Colon (tissue), 2 donors: ENCODE measurements around the gene HDHD2.

Source experiments
- FAIRE-seq: peaks from 2 replicates; lab custom pipeline; 2012; peaks lifted over from hg19 to GRCh38; lab: Jason Lieb, UNC
- donor health status: control.
- donor health status: control.

The HDHD2 gene

DNA sequence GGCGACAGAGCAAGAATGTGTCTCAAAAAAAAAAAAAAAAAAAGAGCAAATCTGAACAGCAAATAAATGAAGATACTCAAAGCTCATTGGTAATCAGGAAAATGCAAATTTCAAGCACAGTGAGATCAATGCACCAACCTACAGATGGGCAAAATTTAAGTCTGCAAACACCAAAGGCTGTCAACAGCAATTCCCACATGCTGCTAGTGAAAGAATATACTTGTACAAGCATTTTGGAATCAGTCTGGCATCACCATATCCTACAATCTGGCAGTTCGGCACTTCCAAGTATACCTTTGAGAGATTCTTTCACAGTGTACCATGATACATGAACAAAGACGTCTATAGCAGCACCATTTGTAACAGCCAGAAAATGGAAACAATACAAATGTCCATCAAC lies 4.1 kb downstream of the HDHD2 start:
- no peak for FAIRE-seq

DNA sequence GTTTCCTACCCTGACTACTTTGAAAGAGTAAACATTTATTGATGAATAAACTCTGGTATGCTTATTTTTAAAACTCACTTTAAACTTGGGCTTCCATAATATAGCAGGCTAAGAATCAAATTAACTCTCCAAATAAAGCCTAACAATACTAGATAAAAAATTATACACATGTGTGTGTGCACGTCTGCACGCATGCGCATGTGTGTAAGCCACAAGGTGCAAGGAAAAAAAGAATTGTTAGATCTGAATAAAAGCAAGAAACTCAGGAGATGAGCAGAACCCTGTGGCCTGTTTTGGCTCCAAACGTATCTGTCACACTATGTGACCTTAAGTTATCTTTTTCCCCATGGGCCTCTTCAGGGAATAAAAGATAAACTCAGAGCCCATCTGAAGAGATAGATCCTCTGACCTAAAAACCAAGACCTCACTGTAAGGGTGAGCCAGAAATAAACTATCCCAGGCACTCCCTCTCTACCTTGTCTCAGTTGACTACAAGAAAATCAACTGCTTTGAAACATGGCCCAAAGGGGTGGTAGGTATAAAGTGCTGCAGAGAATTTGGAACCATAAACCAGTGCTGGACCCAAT lies 6.3 kb downstream of the HDHD2 start:
- no peak for FAIRE-seq

DNA sequence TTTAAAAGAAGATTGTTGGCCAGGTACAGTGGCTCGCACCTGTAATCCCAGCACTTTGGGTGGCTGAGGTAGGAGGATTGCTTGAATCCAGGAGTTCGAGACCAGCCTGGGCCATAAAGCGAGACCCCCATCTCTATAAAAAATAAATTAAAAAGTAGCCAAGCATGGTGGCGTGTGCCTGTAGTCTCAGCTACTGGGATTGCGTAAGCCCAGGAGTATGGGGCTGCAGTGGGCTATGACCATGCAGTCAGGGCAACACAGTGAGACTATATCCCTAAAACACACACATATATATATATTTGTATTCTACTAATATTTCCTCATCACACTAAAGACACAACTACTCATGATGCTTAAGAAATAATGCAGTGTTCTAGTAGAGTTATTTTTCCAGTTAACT lies 7.1 kb downstream of the HDHD2 start:
- FAIRE-seq = no peak

DNA sequence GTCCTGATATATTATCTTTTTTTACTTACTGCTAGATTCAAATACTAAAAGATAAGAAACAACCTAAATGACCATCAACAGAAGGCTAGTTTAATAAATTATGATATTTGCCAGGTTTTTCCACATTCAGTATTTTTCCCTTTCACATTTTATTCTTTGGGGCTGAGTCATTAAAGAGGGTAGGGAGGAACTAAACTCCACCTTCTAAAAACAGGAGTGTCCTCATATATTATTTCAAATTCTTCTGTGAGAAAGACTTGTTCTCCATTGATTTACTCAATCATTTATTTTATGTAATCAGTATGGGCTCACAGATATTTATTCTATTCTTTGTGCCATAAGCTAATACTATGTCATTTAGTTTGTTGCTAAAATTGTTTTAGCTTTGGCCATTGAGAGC lies 9.0 kb downstream of the HDHD2 start:
- no peak for FAIRE-seq

DNA sequence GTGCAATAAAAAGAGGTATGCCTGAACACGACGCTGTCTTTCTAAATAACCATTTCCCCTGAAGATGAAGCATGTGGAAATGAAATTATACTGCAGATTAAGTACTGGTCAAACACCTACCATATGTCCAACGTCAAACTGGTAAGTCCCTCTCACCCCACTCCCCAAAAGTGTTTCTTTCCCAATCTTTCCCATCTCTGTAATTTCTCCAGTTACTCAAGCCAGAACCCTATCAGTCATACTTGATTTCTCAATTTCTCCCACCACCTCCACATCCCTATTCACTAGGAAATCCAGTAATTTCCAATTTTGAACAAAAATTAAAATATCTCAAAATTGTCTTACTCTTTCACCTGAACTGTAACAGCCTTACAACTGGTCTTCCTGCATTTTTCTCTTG lies 29.2 kb downstream of the HDHD2 start:
- no peak for FAIRE-seq

DNA sequence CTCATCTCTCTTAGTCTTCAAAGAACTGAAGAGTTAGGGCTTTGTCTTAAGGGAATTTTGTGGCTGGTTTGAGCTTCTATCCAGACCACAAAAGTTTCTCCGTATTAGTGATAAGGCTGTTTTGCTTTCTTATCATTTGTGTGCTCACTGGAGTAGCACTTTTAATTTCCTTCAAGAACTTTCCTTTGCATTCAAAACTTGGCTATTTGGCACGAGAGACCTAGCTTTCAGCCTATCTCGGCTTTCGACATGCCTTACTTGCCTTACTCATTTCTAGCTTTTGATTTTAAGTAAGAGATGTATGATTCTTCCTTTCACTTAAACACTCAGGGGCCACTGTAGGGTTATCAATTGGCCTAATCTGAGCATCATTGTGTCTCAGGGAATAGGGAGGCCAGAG lies 29.9 kb downstream of the HDHD2 start:
- FAIRE-seq = no peak

DNA sequence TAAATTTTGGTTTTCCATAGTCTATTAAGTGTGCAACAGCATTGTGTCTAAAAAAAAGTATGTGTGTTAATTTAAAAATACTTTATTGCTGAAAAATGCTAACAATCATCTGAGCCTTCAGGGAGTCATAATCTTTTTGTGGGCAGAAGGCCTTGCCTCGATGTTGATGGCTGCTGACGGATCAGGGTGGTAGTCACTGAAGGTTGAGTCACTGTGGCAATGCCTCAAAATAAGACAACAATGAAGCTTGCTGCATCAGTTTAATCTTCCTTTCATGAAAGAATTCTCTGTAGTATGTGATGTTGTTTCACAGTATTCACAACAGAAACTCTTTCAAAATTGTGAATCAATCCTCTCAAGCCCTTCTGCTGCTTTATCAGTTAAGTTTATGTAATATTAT lies 31.3 kb downstream of the HDHD2 start:
- no peak for FAIRE-seq

DNA sequence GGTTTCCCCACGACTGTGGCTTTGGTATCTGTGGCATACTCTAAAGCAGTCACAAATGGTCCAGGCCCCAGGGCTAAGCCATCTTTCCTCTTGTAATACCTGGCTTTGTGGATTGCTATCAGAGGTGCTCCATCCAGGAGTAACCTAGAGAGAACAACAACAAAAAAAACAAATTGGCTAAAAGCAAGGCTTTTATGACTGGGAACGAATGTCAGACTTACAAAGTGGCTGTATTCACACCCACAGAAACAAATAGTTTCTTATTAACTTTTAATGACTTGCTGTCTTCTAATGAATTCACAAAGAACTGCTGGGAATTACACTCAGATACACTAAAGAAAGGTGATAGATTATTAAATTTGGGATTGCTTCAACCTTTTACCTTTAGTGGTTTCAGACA lies 35.1 kb downstream of the HDHD2 start:
- FAIRE-seq = no peak

DNA sequence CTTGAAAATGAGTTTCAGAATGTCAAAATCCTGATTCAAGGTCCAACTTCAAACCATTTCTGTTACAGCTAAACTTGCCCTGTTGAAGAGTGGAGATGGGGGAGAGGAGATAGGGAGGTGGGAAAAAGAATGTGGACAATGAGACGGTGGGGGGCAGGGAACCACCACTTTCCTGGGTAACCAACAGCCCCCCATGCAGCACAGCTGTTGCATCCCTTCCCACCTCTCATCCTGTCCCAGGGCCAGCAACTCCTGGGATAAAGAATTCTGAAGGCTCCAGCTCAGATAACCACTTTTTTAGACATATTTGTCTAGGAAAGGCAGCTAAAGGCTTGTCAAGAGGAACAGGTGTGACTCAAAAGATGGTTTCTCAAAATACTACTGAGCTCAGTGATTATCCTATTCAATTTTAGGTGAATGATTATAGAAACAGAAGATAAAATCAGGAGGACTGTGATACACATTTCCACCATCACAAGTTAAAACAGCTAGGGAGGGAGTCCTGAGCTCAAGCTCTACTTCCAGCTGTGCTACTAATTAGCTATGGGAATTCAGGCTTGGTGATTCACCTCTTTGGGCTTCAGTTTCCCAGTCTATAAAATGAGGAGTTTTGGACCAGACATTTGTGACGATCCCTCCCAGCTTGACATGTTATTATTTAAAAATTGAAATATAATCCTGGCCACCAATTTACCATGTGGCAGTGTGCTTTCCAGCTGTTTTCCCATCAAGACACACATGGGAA lies 36.3 kb downstream of the HDHD2 start:
- FAIRE-seq = no peak

DNA sequence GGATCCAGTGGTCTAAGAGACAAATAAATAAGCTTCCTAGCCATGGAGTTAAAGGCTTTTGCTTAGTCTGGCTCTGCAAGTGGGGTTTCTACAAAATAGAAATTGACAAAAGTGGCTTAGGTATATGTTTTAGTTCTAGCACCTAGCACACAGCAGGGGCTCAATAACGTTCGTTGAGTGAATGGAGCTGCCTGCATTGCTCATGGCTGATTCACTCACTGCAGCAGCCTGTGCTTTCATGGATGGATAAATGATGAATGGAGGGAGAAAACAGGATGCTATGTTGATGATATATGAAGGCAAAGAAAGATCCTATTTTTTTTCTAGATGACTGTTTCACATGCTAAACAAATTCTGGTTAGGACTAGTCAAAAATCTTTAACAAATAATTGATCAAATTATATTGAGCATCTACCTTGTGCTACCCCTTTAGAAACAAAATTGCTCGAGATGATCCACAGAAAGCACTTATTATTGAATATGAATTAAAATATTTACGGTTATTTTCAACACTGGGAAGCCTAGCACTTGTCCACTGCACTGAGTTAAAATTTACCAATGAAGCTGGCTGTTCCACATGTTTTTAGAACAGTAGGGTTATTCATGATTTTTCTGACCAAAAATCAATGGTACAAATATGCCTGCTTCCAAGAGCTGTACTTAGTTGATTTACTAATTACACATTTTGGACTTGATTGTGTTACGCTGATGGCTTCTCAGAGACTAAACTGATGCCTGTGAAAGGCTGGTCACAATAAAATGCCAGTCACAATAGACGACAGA lies 39.6 kb downstream of the HDHD2 start:
- no peak for FAIRE-seq

DNA sequence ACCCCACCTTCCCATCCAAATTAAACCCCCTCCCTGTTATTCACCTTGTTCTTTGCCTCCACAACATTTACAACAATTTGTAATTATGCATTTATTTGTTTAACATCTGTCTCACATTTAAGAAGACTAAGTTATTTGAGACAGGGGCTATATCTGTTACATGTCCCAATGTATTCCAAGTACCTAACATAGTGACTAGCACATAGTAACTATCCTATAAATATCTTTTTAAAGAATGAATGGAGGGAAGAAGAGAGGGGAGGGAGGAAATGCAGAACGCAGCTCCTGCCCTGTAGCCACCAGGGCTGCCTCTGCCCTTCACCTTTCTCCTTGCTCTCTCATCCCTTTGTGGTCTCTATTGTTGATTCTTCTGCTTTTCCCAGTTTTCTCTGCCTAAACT lies 40.6 kb downstream of the HDHD2 start:
- FAIRE-seq = no peak

DNA sequence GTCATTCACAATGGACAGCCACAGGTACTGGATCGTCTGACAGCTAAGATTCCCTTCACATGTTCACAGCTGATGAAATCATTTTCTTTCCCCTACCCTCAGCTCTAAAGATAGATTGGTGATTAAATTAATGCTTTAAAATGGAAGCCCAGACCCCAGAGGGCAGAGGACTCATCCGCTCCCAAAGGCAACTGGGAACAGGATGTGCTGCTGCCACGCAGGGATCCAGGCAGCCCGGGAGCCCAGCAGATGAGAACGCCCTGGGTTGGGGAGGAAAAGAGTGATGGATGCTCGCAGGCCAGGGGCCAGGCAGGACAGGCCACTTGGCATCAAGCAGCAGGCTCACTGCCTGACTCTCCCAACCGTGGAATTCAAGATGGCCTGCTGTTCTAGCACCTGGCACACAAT lies 41.3 kb downstream of the HDHD2 start:
- FAIRE-seq = no peak

DNA sequence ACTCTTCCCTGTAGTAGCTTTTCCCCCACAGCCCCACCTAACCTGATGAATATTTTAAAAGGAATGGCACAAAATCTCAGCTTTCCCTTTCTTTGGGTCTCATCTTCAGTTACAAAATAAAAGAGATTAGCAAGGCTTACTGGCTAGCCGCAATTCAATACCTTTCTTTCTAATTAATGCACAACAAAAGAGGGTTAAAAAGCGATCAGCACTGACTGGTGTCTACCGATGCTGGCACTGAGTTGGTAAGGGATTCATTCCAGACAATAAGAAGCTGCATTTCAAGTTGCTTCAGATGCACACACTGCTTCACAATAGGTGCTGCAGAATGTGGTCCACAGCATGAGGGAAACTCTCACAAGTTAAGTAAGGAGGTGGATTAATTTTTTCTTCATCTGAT lies 41.9 kb downstream of the HDHD2 start:
- no peak for FAIRE-seq

DNA sequence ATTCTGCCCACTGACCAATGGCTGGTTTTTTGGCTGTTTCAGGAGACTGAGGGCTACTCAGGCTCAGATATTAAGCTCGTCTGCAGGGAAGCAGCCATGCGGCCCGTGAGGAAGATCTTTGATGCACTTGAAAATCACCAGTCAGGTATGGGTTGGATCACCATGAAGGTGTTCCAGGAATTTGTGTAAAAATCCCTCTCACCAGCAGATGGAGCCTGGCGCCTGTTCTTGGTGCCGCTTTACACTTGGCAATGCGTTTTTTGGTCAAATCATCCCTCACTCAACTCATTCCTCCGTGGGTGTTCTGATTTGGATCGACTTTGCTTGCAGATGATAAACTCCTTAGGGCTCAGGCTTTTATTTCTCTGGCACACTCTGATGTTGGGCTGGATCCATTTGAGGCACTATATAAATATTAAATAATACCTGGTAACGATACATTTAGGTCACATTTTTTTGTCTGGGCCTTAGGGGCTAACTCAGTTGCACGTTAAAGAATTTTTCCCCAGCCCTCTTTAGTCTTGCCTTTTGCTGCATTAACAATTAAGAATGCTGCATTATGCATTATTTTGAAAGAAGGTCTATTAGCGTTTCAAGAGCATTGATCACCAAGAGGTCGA lies 50.0 kb downstream of the HDHD2 start:
- FAIRE-seq = no peak

DNA sequence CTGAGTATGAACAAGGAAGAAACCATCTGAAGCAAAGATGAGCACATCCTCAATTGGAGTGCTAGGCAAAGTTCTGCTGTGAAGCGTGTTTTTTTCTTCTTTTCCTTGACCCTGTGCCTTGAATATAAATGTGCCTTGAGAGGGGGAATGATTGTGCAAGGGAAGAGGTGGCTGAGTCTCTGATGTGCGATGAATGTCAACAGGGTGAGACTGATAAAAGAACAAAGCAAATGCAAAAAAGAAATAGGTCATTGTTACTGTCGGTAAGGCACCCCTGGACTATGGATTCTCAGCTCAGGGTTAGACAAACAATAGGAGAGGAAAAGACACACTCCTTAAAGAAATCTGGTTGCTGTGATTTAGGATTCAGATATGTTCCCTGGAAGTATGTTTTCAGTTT lies 54.5 kb downstream of the HDHD2 start:
- no peak for FAIRE-seq

DNA sequence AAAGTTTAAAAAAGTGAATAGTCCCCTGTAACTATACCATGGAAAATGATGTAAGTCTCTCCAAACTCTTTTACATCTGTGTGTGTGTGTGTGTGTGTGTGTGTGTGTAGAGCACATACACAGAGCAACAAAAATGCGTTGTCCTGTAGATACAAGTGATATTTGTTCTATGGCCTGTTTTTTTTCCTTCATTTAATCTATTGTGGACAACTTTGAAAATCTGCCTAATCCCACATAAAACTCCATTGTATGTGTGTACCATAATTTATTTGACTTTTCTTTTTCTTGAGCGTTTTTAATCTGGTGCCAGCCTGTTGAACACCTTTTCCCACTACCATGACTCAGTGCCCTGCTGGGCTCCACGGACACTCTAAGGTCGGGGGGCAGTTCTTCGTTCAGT lies 62.6 kb downstream of the HDHD2 start:
- FAIRE-seq = no peak

DNA sequence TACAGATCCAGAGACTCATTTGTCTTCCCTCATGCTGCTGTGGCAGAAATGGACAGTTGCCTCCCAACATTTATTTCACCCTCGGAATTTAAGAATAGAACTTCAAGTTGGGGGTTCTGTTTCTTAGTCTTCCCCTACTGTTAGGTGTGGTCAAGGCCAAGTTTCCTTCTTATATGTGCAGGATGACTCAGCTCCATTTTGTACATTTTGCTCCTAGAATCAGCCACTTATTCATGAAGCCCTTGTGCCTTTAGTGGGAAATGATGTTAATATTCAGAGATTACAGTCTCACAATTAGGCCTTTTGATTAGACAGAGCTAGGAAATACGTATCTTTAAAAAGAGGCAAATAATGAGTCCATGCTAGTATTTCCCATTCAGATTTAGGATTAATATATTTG lies 68.7 kb downstream of the HDHD2 start:
- FAIRE-seq = no peak

DNA sequence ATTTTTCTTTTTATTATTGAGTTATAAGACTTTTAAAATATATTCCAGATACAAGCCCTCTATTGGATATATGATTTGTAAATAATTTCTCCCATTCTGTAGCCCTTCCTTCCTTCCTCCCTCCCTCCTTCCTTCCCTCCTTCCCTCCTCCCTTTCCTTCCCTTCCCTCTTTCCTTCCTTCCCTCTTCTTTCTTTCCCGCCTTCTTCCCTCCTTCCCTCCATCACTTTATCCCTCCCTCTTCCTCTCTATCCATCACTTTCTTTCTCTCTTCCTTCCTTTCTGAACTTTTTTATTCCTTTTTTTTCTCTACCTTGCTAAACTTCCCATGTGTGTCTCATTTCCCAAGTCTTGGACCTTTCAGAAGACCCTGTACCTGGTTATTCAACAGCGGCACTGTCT lies 69.4 kb downstream of the HDHD2 start:
- no peak for FAIRE-seq

DNA sequence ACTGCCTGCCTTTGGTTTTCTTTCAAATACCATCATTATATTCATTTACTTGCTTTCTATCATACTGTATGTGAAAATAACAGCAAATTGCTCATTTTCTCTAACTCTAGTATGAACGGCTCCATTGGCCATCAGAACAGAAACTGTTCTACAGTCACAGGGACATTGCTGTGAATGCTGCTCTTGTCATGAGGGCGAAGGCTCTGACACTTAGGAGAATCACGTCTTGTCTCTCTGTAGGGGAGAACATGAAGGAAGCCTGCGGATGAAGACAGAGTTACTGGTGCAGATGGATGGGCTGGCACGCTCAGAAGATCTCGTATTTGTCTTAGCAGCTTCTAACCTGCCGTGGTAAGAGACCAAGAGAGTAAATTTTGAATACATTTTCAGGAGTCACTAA lies 73.2 kb downstream of the HDHD2 start:
- FAIRE-seq = no peak

DNA sequence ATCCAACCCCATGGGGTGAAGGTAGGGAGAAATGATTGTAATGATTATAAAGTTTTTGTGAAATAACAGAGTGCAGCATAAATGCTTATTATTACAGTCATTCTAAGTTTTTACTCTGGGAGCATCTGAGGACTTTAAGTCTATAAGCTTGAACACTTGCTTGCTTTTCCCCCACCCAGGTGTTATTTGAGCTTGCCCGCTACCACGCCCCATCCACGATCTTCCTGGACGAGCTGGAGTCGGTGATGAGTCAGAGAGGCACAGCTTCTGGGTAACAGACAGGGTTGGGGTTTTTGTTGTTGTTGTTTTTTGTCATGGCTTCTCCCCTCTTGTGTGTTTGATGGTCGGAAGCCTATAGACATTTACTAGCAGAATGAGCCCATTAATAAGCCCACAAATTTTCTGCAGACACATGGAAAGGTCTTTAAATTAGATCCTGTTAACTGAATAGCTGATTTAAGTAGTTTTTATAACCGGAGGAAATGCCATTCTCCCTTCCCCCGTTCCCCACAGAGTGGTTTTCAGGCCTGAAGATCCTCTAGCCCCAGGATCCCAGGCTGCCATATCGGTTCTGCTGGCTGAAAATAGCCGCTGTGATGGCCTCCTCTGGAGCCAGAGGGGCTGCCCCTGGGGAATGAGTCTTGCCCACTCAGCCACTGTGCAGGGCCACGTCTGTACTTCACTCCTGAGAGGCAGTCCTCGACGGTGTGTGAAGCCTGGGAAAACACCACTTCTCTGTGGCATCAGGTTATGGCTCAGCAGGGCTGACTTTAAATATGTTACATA lies 75.0 kb downstream of the HDHD2 start:
- FAIRE-seq = no peak

DNA sequence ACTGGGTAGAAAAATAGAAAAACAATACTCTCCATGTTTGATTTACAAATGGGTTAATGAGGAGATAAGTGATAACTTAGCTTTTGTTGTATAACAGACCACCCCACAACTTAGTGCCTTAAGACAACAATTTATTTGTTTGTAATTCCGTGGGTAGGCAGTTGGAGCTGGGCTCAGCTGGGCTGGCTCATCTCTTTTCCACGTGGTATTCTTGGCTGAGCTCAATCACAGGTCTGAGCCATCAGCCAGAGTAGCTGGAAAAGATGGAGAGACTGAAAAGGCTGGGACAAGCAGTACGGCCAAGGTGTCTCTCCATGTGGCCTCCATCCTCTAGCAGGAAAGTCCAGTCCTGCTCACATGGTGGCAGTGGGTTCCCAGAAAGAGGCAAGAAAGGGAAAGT lies 82.7 kb downstream of the HDHD2 start:
- FAIRE-seq = no peak

DNA sequence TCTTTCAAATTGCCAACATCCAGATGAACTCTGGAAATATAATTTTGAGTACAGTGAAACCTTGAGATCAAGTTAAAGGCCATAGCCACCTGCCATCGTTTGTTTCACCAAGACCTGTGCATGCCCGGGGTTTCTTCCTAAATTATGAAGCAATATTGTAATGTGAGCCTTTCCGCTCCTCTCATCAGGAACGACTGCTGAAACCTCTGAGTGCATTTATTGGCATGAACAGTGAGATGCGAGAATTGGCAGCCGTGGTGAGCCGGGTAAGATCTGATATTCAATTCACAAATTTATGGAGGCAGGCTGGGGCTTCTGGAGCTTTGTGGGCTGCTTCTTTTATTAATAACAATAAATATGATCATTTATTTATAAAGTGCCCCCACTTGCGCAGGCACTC lies 87.2 kb downstream of the HDHD2 start:
- FAIRE-seq = no peak
